SU-DHL-6 (cell line): ENCODE measurements around the gene PHF10.

Experiments used
- EZH2phosphoT487 ChIP-seq: fragments of 200-600 bp; sonication (generic), shearing (Covaris generic); conservative IDR thresholded peaks from 2 replicates; pipeline ENCODE4 v1.6.1; 2018; ENCODE audit warnings: mild to moderate bottlenecking, antibody characterized with exemption, low read length, moderate library complexity, mixed read lengths
- TF ChIP-seq, protein P1 (sequence below): fragments of 200-600 bp; sonication (generic); IDR thresholded peaks from one replicate; pipeline ENCODE4 v1.5.1; 2017; ENCODE audit warnings: antibody characterized with exemption, mild to moderate bottlenecking, low read length, moderate library complexity; ENCODE audit not compliant: insufficient read depth, poor library complexity, severe bottlenecking

GRCh38 chr6:169710009-169710408, 14.3 kb downstream of the PHF10 start:
- TF ChIP-seq, protein P1, sequence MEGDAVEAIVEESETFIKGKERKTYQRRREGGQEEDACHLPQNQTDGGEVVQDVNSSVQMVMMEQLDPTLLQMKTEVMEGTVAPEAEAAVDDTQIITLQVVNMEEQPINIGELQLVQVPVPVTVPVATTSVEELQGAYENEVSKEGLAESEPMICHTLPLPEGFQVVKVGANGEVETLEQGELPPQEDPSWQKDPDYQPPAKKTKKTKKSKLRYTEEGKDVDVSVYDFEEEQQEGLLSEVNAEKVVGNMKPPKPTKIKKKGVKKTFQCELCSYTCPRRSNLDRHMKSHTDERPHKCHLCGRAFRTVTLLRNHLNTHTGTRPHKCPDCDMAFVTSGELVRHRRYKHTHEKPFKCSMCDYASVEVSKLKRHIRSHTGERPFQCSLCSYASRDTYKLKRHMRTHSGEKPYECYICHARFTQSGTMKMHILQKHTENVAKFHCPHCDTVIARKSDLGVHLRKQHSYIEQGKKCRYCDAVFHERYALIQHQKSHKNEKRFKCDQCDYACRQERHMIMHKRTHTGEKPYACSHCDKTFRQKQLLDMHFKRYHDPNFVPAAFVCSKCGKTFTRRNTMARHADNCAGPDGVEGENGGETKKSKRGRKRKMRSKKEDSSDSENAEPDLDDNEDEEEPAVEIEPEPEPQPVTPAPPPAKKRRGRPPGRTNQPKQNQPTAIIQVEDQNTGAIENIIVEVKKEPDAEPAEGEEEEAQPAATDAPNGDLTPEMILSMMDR, result no peak
- TF ChIP-seq EZH2phosphoT487, result no peak
